Keratinocyte (primary cell): ENCODE data around the gene FADS3.

Source experiments
- EZH2 ChIP-seq: IDR thresholded peaks from one replicate; pipeline ENCODE4 v1.6.1; 2012; ENCODE audit warnings: inconsistent platforms, mild to moderate bottlenecking, low read length, moderate library complexity
- TF ChIP-seq, protein P1 (sequence below), 3 experiments: IDR thresholded peaks in 1 of 3; conservative IDR thresholded peaks in 1 of 3; optimal IDR thresholded peaks in 1 of 3; 2 replicates in 2 of 3; 3 replicates in 1 of 3; pipeline versions ENCODE3 to v1.5.1; 2011; ENCODE audit warnings: low read length in 3 of 3, mild to moderate bottlenecking in 3 of 3, moderate library complexity in 2 of 3, control low read depth in 1 of 3, inconsistent platforms in 1 of 3; ENCODE audit not compliant: insufficient read depth in 2 of 3; ENCODE audit errors: extremely low read depth in 1 of 3

DNA sequence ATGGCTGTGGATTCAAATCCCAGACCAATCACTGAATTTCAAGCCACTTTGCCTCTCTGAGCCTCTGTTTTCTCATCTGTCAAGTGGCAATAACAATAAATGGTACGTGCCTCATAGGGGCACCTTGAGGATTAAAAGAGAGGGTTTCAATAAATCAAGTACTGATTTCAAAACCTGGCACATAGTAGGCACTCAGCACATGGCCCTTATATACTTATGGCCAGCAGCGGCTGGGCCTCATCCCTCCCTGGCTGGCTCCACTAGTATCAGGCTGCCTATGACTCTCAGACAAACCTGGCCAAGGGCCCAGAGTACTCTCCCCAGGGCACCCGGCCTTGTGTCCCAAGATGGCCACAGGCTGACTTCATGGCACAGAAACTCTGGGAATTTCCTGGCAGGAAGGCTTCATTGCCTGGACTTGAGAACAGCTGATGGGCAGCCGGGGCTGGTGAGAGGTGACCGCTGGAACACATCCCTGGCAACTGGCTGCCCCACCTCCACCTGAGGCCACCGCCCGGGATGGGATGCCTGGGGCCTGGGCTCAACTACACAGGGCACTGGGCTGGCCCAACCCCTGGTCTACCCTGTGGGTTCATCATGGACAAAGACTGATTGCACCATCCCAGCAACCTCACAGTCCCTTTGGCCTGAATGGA, 3.4 kb downstream of the FADS3 start:
- TF ChIP-seq, protein P1, sequence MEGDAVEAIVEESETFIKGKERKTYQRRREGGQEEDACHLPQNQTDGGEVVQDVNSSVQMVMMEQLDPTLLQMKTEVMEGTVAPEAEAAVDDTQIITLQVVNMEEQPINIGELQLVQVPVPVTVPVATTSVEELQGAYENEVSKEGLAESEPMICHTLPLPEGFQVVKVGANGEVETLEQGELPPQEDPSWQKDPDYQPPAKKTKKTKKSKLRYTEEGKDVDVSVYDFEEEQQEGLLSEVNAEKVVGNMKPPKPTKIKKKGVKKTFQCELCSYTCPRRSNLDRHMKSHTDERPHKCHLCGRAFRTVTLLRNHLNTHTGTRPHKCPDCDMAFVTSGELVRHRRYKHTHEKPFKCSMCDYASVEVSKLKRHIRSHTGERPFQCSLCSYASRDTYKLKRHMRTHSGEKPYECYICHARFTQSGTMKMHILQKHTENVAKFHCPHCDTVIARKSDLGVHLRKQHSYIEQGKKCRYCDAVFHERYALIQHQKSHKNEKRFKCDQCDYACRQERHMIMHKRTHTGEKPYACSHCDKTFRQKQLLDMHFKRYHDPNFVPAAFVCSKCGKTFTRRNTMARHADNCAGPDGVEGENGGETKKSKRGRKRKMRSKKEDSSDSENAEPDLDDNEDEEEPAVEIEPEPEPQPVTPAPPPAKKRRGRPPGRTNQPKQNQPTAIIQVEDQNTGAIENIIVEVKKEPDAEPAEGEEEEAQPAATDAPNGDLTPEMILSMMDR (optimal IDR thresholded peaks at IDR 0.05 in 1 of 3, IDR thresholded peaks at IDR 0.05 in 1 of 3, conservative IDR thresholded peaks at IDR 0.05 in 1 of 3; ENCODE audit: extremely low read depth in 1 of 3, insufficient read depth in 2 of 3, low read length in 3 of 3), result no peak
- no peak for TF ChIP-seq EZH2
